ACC112 (cell line): ENCODE measurements around the gene C4BPB.

ENCODE experiments used
- H2AFZ ChIP-seq: fragments of 200-600 bp; sonication (generic); one replicate; pipeline ENCODE4 v1.6.0; 2017; ENCODE audit warnings: antibody characterized with exemption, low read length; ENCODE audit not compliant: unreplicated experiment
- H3K27ac ChIP-seq: fragments of 200-600 bp; sonication (generic); 2 replicates; pipeline ENCODE4 v1.5.1; 2014; ENCODE audit warnings: low read depth, mild to moderate bottlenecking, antibody characterized with exemption, low read length, moderate library complexity
- H3K27me3 ChIP-seq: fragments of 200-600 bp; sonication (generic); 2 replicates; pipeline ENCODE4 v1.6.1; 2014; ENCODE audit warnings: mild to moderate bottlenecking, antibody characterized with exemption, low read length, moderate library complexity, mixed read lengths; ENCODE audit not compliant: insufficient read depth
- H3K36me3 ChIP-seq: fragments of 200-600 bp; sonication (generic); 2 replicates; pipeline ENCODE4 v1.6.1; 2016; ENCODE audit warnings: mild to moderate bottlenecking, antibody characterized with exemption, low read length, moderate library complexity, mixed read lengths; ENCODE audit not compliant: insufficient read depth
- H3K4me1 ChIP-seq: fragments of 200-600 bp; sonication (generic); one replicate; pipeline ENCODE4 v1.6.1; 2016; ENCODE audit warnings: low read length, mixed read lengths; ENCODE audit not compliant: insufficient read depth, unreplicated experiment, control insufficient read depth
- H3K4me3 ChIP-seq: fragments of 200-600 bp; sonication (generic); 2 replicates; pipeline ENCODE4 v1.5.1; 2014; ENCODE audit warnings: mild to moderate bottlenecking, low read depth, low read length
- H3K79me2 ChIP-seq: fragments of 200-600 bp; sonication (generic); one replicate; pipeline ENCODE4 v1.6.0; 2016; ENCODE audit warnings: low read length; ENCODE audit not compliant: control insufficient read depth, unreplicated experiment, insufficient read depth

The C4BPB gene

DNA sequence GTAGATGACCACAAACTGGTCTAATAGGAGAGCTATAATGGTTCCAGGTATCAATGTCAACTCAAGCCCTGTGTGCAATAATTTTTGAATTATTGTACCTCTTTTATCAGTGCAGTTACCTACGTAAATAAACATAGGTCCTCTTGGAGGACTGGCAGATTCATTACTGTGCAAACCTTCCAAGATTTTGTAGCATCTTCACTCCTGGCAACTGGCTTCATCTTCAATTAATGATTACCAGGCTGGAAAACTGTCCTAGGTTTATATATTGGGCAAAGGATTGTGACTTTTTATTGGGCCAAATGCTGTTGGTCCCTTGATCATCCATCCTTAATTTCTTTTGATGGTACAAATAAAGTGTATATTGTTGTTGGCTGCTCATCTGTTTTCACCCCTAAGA is 51.0 kb downstream of the C4BPB start:
- Histone ChIP-seq H3K36me3 (no peaks in the 10 kb centered on the region), H3K4me3 (no peak overlapping the region), H3K4me1 (no peaks in the 10 kb centered on the region), H3K27me3 (peaks cover 4% of the 10 kb centered on the region; the same call in 1 of the 2 replicates), H2AFZ (no peak overlapping the region), H3K79me2 (no peaks in the 10 kb centered on the region), H3K27ac (no peak overlapping the region)

DNA sequence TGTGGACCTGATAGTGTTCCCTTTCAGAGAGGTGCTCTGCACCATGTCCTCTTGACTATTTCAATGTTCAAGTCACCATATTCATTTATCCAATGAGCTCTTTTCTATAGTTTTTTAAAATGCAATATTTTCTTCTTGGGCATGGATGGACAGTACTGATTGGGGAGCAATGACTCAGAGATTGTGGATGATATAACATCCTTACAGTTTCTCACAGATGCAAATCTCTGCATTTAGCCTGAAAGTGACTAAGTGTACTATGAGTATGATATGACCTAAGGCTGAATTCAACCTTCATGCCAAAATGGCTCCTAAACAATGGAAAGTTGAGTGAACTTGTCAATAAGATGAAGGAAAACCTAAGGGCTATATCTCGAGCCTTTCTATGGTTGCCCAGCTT is 51.9 kb downstream of the C4BPB start:
- no peak overlapping the region for H2AFZ ChIP-seq
- H3K27ac ChIP-seq = no peak overlapping the region
- peaks cover 7% of the 10 kb centered on the region; the same call in 1 of the 2 replicates for H3K27me3 ChIP-seq
- no peaks in the 10 kb centered on the region for H3K36me3 ChIP-seq
- H3K4me3 ChIP-seq = no peak overlapping the region
- H3K79me2 ChIP-seq = no peaks in the 10 kb centered on the region
- no peaks in the 10 kb centered on the region for H3K4me1 ChIP-seq

DNA sequence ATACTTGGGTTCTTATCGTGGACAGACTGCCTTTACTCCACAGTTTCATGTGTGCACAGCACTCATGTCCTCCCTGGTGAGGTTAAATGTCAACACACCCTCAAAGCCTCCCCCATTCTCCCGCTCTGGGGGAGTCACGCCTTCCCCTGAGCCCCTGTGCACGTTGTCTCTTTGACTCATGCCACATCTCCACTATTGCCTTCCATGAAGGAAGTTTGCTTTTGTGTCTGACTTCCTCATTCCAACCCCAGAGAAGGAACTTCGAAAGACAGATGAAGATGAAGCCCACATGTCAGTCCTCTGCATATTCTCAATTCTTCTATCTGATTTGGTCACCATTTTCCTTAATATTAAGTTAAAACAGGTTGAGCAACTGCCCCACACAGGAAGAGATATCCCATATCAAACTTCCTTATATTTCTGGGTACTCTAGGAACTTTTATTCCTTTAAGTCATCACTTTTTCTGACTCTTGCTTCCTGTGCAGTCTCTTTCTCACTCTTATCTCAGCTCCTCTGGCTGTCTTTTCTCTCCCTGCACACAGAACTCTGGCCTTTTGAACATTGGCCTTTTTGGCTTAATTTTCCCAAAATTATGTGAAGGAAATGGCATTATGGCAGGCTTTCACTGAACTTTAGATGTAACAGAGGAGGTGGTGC is 56.9 kb downstream of the C4BPB start:
- no peaks in the 10 kb centered on the region for H3K79me2 ChIP-seq

More for the DNA sequence above, 56.9 kb downstream of the C4BPB start:
- H3K4me1 ChIP-seq = no peaks in the 10 kb centered on the region
- H2AFZ ChIP-seq = no peak overlapping the region
- no peak overlapping the region for H3K27ac ChIP-seq
- H3K36me3 ChIP-seq = no peaks in the 10 kb centered on the region
- peaks cover 10% of the 10 kb centered on the region for H3K27me3 ChIP-seq
- no peak overlapping the region for H3K4me3 ChIP-seq
